Heart left ventricle (tissue), 16 donors: ENCODE data around the gene TH. TPM values are rescaled to one million over a fixed set of nuclear protein-coding genes. Genes with fewer than 3 reads are reported as not detected.
A peak's percentile ranks its signal among the peaks of the same experiment; 100 is the strongest.

Experiments used
- ATAC-seq, 4 donors: fragments of 200-7000 bp; cut with Tn5 transposase; one replicate each; pipeline ENCODE4 v1.9.1; 2020 to 2022; ENCODE audit warnings: moderate library complexity in 4 of 4, mild to moderate bottlenecking in 3 of 4, moderate number of reproducible peaks in 1 of 4
- DNase-seq, 5 donors: peaks; one replicate each; pipeline ENCODE4 v3.0.0-alpha.2; 2020
- H3K27ac ChIP-seq, 12 donors: fragments of 200-600 bp; sonication (generic) in 4 of 12; one replicate each; pipeline versions ENCODE4 v1.5.0 to v1.8.0; 2016 to 2022; ENCODE audit warnings: mild to moderate bottlenecking in 2 of 12
- H3K27me3 ChIP-seq, 9 donors: fragments of 200-600 bp; sonication (generic) in 2 of 9; one replicate each; pipeline versions ENCODE4 v1.5.1 to v1.8.0; 2016 to 2022; ENCODE audit warnings: mild to moderate bottlenecking in 3 of 9
- H3K36me3 ChIP-seq, 9 donors: fragments of 200-600 bp; sonication (generic) in 2 of 9; one replicate each; pipeline versions ENCODE4 v1.5.0 to v1.8.0; 2018 to 2022; ENCODE audit warnings: mild to moderate bottlenecking in 2 of 9
- H3K4me1 ChIP-seq, 12 donors: fragments of 200-600 bp; sonication (generic) in 4 of 12; one replicate each; pipeline versions ENCODE4 v1.5.0 to v1.8.0; 2016 to 2022; ENCODE audit warnings: mild to moderate bottlenecking in 3 of 12
- H3K4me3 ChIP-seq, 12 donors: fragments of 200-600 bp; sonication (generic) in 4 of 12; one replicate each; pipeline versions ENCODE4 v1.5.0 to v1.8.0; 2017 to 2022; ENCODE audit warnings: mild to moderate bottlenecking in 9 of 12, moderate library complexity in 4 of 12
- H3K9me3 ChIP-seq, 12 donors: fragments of 200-600 bp; sonication (generic) in 4 of 12; one replicate each; pipeline versions ENCODE4 v1.5.0 to v1.8.0; 2016 to 2022; ENCODE audit warnings: mild to moderate bottlenecking in 1 of 12
- CTCF ChIP-seq, 12 donors: fragments of 200-600 bp; sonication (generic) in 4 of 12; IDR thresholded peaks; one replicate each; pipeline versions ENCODE4 v1.5.0 to v1.8.0; 2018 to 2022; ENCODE audit warnings: antibody characterized with exemption in 12 of 12, mild to moderate bottlenecking in 5 of 12
- POLR2A ChIP-seq, 2 donors: fragments of 450-650 bp; IDR thresholded peaks; one replicate each; pipeline ENCODE4 v1.6.1; 2017; ENCODE audit warnings: antibody characterized with exemption in 2 of 2, mild to moderate bottlenecking in 2 of 2, moderate library complexity in 2 of 2
- WGBS, 4 donors: extraction: QIAGEN DNeasy Blood & Tissue Kit in 2 of 4; methylation state at CpG; one replicate each; pipeline versions ENCODE4 v1.1.5 to v1.1.7; 2013 to 2018; 5-methylcytosine and 5-hydroxymethylcytosine counted together
- intact Hi-C, 10 donors: fragments of 100-400 bp; cut with DNase I; formaldehyde crosslinking; loops; one replicate each; pipeline versions ENCODE4 v1.11.1 to v1.14.2; 2022
- polyA plus RNA-seq, 2 donors: library from polyadenylated mRNA; stranded (reverse); fragments of 200-250 nt; gene quantifications; one replicate each; pipeline ENCODE4 v1.2.3, GENCODE V29; 2013
- total RNA-seq, 9 donors: library from RNA; depleted of rRNA in 2 of 9; stranded (reverse); fragments of >200 nt in 2 of 9; fragmentation: NEBNext Ultra II Directional in 3 of 9; extraction: Animal tissue kit (Norgen Biotek cat#: 25700) in 3 of 9; gene quantifications; one replicate each; pipeline versions ENCODE4 v1.1.0 to v1.2.4, GENCODE V29; 2016 to 2023
- donor health status: ischemic (EF 13 %, LVEDD 7.1; RV severe dilation, severe dysfunction).
- donor health status: healthy with polysubstance abuse.
- donor health status: DM: no; HTN: yes; CAD: no.
- donor health status: DM: no; HTN: no; CAD: no.
- donor health status: ischemic (EF 25% LVEDD 6.9; RV normal size, moderate dysfunction).
- donor health status: ischemic (EF 25% LVEDD 5.7; RV mildly dilated, moderate dysfunction).
- donor health status: healthy.
- donor health status: DM: yes; HTN: yes; CAD: no.
- donor health status: ischemic (EF 35%, LVEDD 5.7; RV mildly dilated, moderate dysfunction).
- donor health status: nonischemic (EF 11% LVEDD 7.7; RV severe dilation, severe dysfunction).
- donor health status: DM: yes; HTN: yes; CAD: no.
- donor health status: PGD.
- donor health status: ischemic (EF 29% LVEDD 5.4; RV normal size, mild dysfunction).
- donor health status: nonischemic (EF 23%, LVEDD 6.1; RV moderate dilation, normal function).

Gene TH
- total and polyA plus RNA-seq, 11 donors, result 0.08 TPM; not detected in 10

GRCh38 chr11:2200957-2201519, 29.4 kb upstream of the TH start:
- intact Hi-C loops, result no loop called here

GRCh38 chr11:2200536-2200935, 28.9 kb upstream of the TH start:
- Histone ChIP-seq H3K4me1 (no peaks in the 10 kb centered on the region), H3K27ac (no peak overlapping the region), H3K36me3 (no peaks in the 10 kb centered on the region), H3K9me3 (no peaks in the 10 kb centered on the region), H3K4me3 (no peak overlapping the region), H3K27me3 (peaks cover 0 to 10% (median 0%) of the 10 kb centered on the region in 9 donors)
- peak in 3 of 5 donors; percentile 12 to 54 (median 18) for DNase-seq
- intact Hi-C loops, result no loop called here
- ATAC-seq, result no peak
- 75 to 85% (median 79%) methylated on average over 11 of the region's 11 CpGs for WGBS, 4 donors
- TF ChIP-seq POLR2A (IDR thresholded peaks at IDR 0.05), result no peak
- TF ChIP-seq CTCF (IDR thresholded peaks at IDR 0.05), result no peak

More at GRCh38 chr11:2200957-2201519, 29.4 kb upstream of the TH start:
- 89 to 92% (median 90%) methylated on average over 1 of the region's 1 CpG for WGBS, 4 donors
- Histone ChIP-seq H3K27ac (no peak overlapping the region), H3K36me3 (no peaks in the 10 kb centered on the region), H3K4me3 (no peak overlapping the region), H3K9me3 (no peaks in the 10 kb centered on the region), H3K27me3 (peaks cover 0 to 5% (median 0%) of the 10 kb centered on the region in 9 donors), H3K4me1 (no peaks in the 10 kb centered on the region)
- DNase-seq (no peak), ATAC-seq (no peak)
- TF ChIP-seq POLR2A (IDR thresholded peaks at IDR 0.05) (no peak), CTCF (IDR thresholded peaks at IDR 0.05) (no peak)

DNA sequence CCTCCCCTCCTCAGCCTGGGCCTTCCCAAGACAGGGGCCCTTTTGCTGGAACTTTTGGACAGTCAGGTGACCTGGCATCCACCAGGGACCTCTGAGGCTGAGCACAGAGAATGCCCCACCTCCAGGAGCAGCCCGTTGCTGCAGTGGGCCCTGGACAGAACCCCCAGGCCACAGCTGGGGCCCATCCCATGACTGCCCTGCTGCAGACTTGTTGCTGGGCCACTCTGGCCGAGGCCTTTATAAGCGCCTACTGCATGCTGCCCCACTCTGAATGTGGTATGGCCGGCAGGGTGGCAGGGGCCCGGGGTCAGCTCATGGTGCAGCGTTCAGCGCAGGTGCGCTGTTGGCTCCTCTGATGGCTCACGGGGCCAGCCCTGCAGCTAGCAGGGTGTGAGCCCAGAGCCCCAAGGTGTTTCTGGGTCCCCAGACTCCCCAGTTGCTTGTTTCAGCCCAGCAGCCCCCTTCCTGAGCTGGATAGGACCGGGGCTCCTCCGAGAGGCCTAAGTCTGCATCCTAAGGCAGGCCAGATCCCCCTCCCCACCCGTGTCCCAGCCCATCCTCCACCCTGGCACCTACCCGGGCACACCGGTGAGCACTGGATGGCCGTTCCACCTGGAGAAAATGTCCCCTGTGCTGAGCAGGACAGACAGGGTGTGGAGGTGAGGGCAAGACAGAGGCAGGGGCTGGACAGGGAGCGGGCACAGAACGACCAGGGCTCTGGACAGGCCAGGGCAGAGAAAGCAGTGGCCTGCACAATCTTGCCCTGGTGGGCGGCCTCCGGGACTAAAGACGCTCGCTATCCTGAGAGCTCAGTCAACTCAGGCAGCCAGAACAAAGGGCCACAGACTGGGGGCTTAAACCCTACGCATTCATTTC, 28.1 kb upstream of the TH start:
- intact Hi-C loops, result loop anchor here in 9 of 10 donors (5.0 to 10.0 kb wide), 6 partner anchors 98 to 695 kb away; partner anchors contain the start of genes C11orf21 (in 3 of the 9) and TSPAN32 (in 3 of the 9)
- H3K27me3 ChIP-seq, result peaks cover 0 to 17% (median 0%) of the 10 kb centered on the region in 9 donors
- peaks cover 0 to 4% (median 0%) of the 10 kb centered on the region in 12 donors for H3K4me1 ChIP-seq
- H3K27ac ChIP-seq, result no peak overlapping the region
- ATAC-seq (no peak), DNase-seq (peak in 2 of 5 donors; percentile 16 to 44)
- 83 to 90% (median 86%) methylated on average over 12 to 22 of the region's 22 CpGs for WGBS, 4 donors
- H3K9me3 ChIP-seq, result no peaks in the 10 kb centered on the region
- TF ChIP-seq CTCF (IDR thresholded peaks at IDR 0.05), result no peak
- no peak for TF ChIP-seq POLR2A (IDR thresholded peaks at IDR 0.05)
- H3K36me3 ChIP-seq, result no peaks in the 10 kb centered on the region
- no peak overlapping the region for H3K4me3 ChIP-seq
